A549 treated with Hydrocortisone at 1 μM for 4 hours (cell line): ENCODE results near the gene ARL16. TPM values are rescaled to one million over a fixed set of nuclear protein-coding genes. Genes with fewer than 3 reads are reported as not detected.

ENCODE experiments used
- total RNA-seq: library from RNA; stranded (reverse); fragments of 200-300 nt; extraction: Qiagen RNA extraction; gene quantifications from 5 replicates; pipeline ENCODE4 v1.2.3, GENCODE V29; 2022

The ARL16 gene
- 46.1 to 52.5 TPM (median 49.2 TPM) in 5 replicates for total RNA-seq

GRCh38 chr17:81683584-81684441, at the start of gene ARL16, which contains the start of gene HGS:
Gene ARL16, minus strand, starts transcription at chr17:81683797. Its CDS starts 44 bp downstream, at chr17:81683753.
Gene HGS, plus strand, starts transcription at chr17:81684011. Its CDS starts 56 bp downstream, at chr17:81684067.

GRCh38 chr17:81711814-81712467, 28.3 kb upstream of the ARL16 start, which contains the start of gene SLC25A10:
Gene SLC25A10, plus strand, starts transcription at chr17:81712284. Its CDS starts 143 bp downstream, at chr17:81712427.

GRCh38 chr17:81702934-81703746, 19.5 kb upstream of the ARL16 start, which contains the start of gene MRPL12:
Gene MRPL12, plus strand, starts transcription at chr17:81703367. Its CDS starts 135 bp downstream, at chr17:81703502.

GRCh38 chr17:81666342-81667191, 17.0 kb downstream of the ARL16 start, which contains the start of the genes CCDC137 and OXLD1:
Gene CCDC137, plus strand, starts transcription at chr17:81666737. Its CDS starts 30 bp downstream, at chr17:81666767.
Gene OXLD1, minus strand, starts transcription at chr17:81666605. Its CDS starts 28 bp downstream, at chr17:81666577.

GRCh38 chr17:81656118-81656743, 27.4 kb downstream of the ARL16 start, which contains the start of gene PDE6G:
Gene PDE6G, minus strand, starts transcription at chr17:81656542. Its CDS starts 3,237 bp downstream, at chr17:81653305.

GRCh38 chr17:81636505-81637288, 46.9 kb downstream of the ARL16 start, which contains the start of the genes NPLOC4 and TSPAN10:
Gene NPLOC4, minus strand, starts transcription at chr17:81637112. Its CDS starts 182 bp downstream, at chr17:81636930.
Gene TSPAN10, plus strand, starts transcription at chr17:81637196. Its CDS starts 5,217 bp downstream, at chr17:81642413.

Other genes with a start within 250 kb of the ARL16 start
- gene ACTG1, start 171.0 kb downstream of the ARL16 start, total RNA-seq = 4,687 to 7,414 TPM (median 5,361 TPM) in 5 replicates
- 1.0 to 1.5 TPM (median 1.1 TPM) in 5 replicates for gene FSCN2, start 155.4 kb downstream of the ARL16 start, total RNA-seq
- 23.3 to 27.5 TPM (median 24.3 TPM) in 5 replicates for gene FAAP100, start 131.4 kb downstream of the ARL16 start, total RNA-seq
- 92.6 to 101 TPM (median 93.6 TPM) in 5 replicates for gene NPLOC4, start 46.7 kb downstream of the ARL16 start, total RNA-seq
- 4.4 to 5.6 TPM (median 4.8 TPM) in 5 replicates for gene TSPAN10, start 46.6 kb downstream of the ARL16 start, total RNA-seq
- 1.2 to 3.1 TPM (median 2.5 TPM) in 5 replicates for gene PDE6G, start 27.3 kb downstream of the ARL16 start, total RNA-seq
- 35.7 to 66.2 TPM (median 58.0 TPM) in 5 replicates for gene OXLD1, start 17.2 kb downstream of the ARL16 start, total RNA-seq
- gene CCDC137, start 17.1 kb downstream of the ARL16 start, total RNA-seq = 59.6 to 70.3 TPM (median 61.4 TPM) in 5 replicates
- gene HGS, start 214 bp upstream of the ARL16 start, total RNA-seq = 146 to 202 TPM (median 189 TPM) in 5 replicates
- gene MRPL12, start 19.6 kb upstream of the ARL16 start, total RNA-seq = 207 to 319 TPM (median 292 TPM) in 5 replicates
- 31.5 to 44.9 TPM (median 40.7 TPM) in 5 replicates for gene SLC25A10, start 28.5 kb upstream of the ARL16 start, total RNA-seq
- 0.08 to 0.47 TPM (median 0.30 TPM) in 5 replicates for gene GCGR, start 120.4 kb upstream of the ARL16 start, total RNA-seq
- gene MCRIP1, start 149.5 kb upstream of the ARL16 start, total RNA-seq = 82.0 to 105 TPM (median 93.6 TPM) in 5 replicates
- gene PPP1R27, start 151.3 kb upstream of the ARL16 start, total RNA-seq = 0.15 to 0.39 TPM (median 0.22 TPM) in 4 of 5 replicates, not detected in the other
- gene P4HB, start 176.7 kb upstream of the ARL16 start, total RNA-seq = 666 to 810 TPM (median 679 TPM) in 5 replicates
- 561 to 665 TPM (median 634 TPM) in 5 replicates for gene ARHGDIA, start 187.5 kb upstream of the ARL16 start, total RNA-seq
- gene ALYREF, start 207.8 kb upstream of the ARL16 start, total RNA-seq = 171 to 247 TPM (median 233 TPM) in 5 replicates
- gene ANAPC11, start 207.9 kb upstream of the ARL16 start, total RNA-seq = 179 to 295 TPM (median 289 TPM) in 5 replicates
- 0.36 to 0.59 TPM (median 0.53 TPM) in 5 replicates for gene NPB, start 218.4 kb upstream of the ARL16 start, total RNA-seq
- gene PCYT2, start 227.6 kb upstream of the ARL16 start, total RNA-seq = 14.4 to 17.4 TPM (median 16.9 TPM) in 5 replicates
- 32.8 to 46.8 TPM (median 42.2 TPM) in 5 replicates for gene SIRT7, start 234.4 kb upstream of the ARL16 start, total RNA-seq
- gene MAFG, start 243.9 kb upstream of the ARL16 start, total RNA-seq = 28.2 to 33.6 TPM (median 29.0 TPM) in 5 replicates